ENCODE data around the gene GPHN.

GRCh38 chr14:66680216-66680615, 172.3 kb downstream of the GPHN start:
- TF ChIP-seq EZH2 (IDR thresholded peaks at IDR 0.05; ENCODE audit: low read length): no peak
- TF ChIP-seq CTCF (optimal IDR thresholded peaks at IDR 0.05 in 1 of 3, IDR thresholded peaks at IDR 0.05 in 1 of 3, conservative IDR thresholded peaks at IDR 0.05 in 1 of 3; ENCODE audit: extremely low read depth in 1 of 3, insufficient read depth in 2 of 3, low read length in 3 of 3): no peak
